ENCODE measurements around the gene AKAP17A.

The AKAP17A gene

GRCh38 chrX:1610166-1610565, 18.8 kb downstream of the AKAP17A start:
- no peak overlapping the region for H3K4me2 ChIP-seq
- TF ChIP-seq CTCF (conservative IDR thresholded peaks at IDR 0.05; ENCODE audit: low read depth, low read length): no peak
- H3K9ac ChIP-seq: no peak overlapping the region
- no peaks in the 10 kb centered on the region for H3K27me3 ChIP-seq (ENCODE audit: insufficient read depth, low read depth)
- no peaks in the 10 kb centered on the region for H3K79me2 ChIP-seq (ENCODE audit: insufficient read depth, low read depth)
- no peaks in the 10 kb centered on the region for H3K4me1 ChIP-seq (ENCODE audit: low read depth, poor library complexity, severe bottlenecking)
- no peak overlapping the region for H3K4me3 ChIP-seq (IDR thresholded peaks at IDR 0.05; ENCODE audit: insufficient read depth, low read depth, low read length)
- no peak overlapping the region for H3K27ac ChIP-seq
- H3K36me3 ChIP-seq (ENCODE audit: insufficient read depth): no peaks in the 10 kb centered on the region
- H2AFZ ChIP-seq (ENCODE audit: low read depth): no peak overlapping the region
- no peaks in the 10 kb centered on the region for H4K20me1 ChIP-seq (ENCODE audit: insufficient read depth)

DNA sequence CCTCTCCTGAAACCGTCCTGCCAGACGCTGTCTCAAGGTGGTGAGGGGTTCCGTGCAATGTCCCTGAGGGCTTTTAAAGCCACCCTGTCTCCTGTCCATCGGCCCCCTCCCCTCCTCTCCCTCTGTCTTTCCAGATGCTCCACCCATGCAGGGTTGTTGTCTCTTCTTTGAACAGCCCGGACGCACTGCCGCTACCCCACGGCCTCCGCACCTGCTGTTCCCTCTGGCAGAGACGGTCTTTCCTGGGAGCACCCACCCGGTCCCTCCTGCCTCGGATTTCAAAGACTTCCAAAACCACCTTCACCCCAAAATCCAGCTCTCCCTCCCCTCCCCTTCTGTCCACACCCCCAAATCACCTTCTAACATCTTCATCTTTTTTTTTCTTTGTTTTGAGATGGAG, 19.3 kb downstream of the AKAP17A start:
- Histone ChIP-seq H3K9ac (no peak overlapping the region), H3K27ac (no peak overlapping the region), H2AFZ (ENCODE audit: low read depth) (no peak overlapping the region), H3K4me2 (no peak overlapping the region), H3K27me3 (ENCODE audit: insufficient read depth, low read depth) (no peaks in the 10 kb centered on the region), H3K4me3 (IDR thresholded peaks at IDR 0.05; ENCODE audit: insufficient read depth, low read depth, low read length) (no peak overlapping the region), H3K79me2 (ENCODE audit: insufficient read depth, low read depth) (no peaks in the 10 kb centered on the region), H4K20me1 (ENCODE audit: insufficient read depth) (no peaks in the 10 kb centered on the region), H3K36me3 (ENCODE audit: insufficient read depth) (no peaks in the 10 kb centered on the region), H3K4me1 (ENCODE audit: low read depth, poor library complexity, severe bottlenecking) (no peaks in the 10 kb centered on the region)
- no peak for TF ChIP-seq CTCF (conservative IDR thresholded peaks at IDR 0.05; ENCODE audit: low read depth, low read length)

DNA sequence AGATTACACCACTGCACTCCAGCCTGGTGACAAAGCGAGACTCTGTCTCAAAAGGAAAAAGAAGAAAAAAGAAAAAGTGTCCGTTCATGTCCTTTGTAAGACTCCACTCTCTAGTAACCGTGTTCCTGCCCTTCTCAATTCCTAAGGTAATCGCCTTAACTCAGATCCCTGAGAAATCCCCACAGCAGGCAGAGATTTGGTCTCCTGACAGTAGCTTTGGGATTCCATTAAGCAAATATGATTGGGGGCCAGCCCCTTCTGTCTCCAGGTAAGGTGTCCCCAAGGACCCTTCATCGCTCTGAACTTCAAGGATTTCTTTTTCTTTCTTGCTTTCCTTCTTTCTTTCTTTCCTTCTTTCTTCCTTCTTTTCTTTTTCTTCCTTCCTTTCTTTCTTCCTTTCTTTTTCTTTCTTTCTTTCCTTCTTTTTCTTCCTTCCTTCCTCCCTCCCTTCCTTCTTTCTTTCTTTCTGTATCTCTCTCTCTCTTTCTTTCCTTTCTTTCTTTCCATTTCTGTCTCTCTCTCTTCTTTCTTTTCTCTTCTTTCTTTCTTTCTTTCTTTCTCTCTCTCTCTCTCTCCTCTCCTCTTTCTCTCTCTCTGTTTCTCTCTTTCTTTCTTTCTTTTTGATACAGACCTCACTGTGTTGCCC, 21.4 kb downstream of the AKAP17A start:
- Histone ChIP-seq H3K27me3 (ENCODE audit: insufficient read depth, low read depth) (no peaks in the 10 kb centered on the region), H3K4me1 (ENCODE audit: low read depth, poor library complexity, severe bottlenecking) (no peaks in the 10 kb centered on the region), H4K20me1 (ENCODE audit: insufficient read depth) (no peaks in the 10 kb centered on the region), H2AFZ (ENCODE audit: low read depth) (no peak overlapping the region), H3K27ac (no peak overlapping the region), H3K79me2 (ENCODE audit: insufficient read depth, low read depth) (no peaks in the 10 kb centered on the region), H3K4me2 (no peak overlapping the region), H3K36me3 (ENCODE audit: insufficient read depth) (no peaks in the 10 kb centered on the region), H3K4me3 (IDR thresholded peaks at IDR 0.05; ENCODE audit: insufficient read depth, low read depth, low read length) (no peak overlapping the region), H3K9ac (no peak overlapping the region)
- TF ChIP-seq CTCF (conservative IDR thresholded peaks at IDR 0.05; ENCODE audit: low read depth, low read length): no peak

DNA sequence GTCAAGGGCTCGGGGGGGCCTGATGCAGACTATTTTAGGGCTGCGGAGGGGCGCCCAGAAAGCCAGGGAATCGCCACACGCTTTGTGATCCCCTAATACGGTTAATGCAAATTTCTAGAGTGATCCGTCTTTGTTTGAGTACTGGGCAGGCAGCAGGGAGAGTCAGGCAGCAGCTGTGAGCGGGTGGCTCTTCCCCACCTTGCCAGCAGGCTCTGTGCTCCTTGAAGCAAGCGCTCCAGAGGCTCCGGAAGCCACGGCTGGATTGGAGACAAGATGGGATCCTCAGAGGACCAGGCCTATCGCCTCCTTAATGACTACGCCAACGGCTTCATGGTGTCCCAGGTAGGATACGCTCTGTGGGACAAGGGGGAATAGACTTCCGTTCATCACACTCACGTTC, 23.5 kb downstream of the AKAP17A start, which contains the start of gene ASMT:
ASMT (plus strand) TSS at position 133 of the 400 bp plus-strand sequence; CDS start at position 274, 141 bp downstream.
- Histone ChIP-seq H3K4me3 (IDR thresholded peaks at IDR 0.05; ENCODE audit: insufficient read depth, low read depth, low read length) (no peak within 1 kb of the TSS), H3K9ac (no peak within 1 kb of the TSS), H3K4me1 (ENCODE audit: low read depth, poor library complexity, severe bottlenecking) (no peaks in the 10 kb centered on the region), H3K79me2 (ENCODE audit: insufficient read depth, low read depth) (no peaks in the 10 kb centered on the region), H3K36me3 (ENCODE audit: insufficient read depth) (no peaks in the 10 kb centered on the region), H2AFZ (ENCODE audit: low read depth) (no peak within 1 kb of the TSS), H4K20me1 (ENCODE audit: insufficient read depth) (no peaks in the 10 kb centered on the region), H3K27ac (no peak within 1 kb of the TSS), H3K4me2 (no peak within 1 kb of the TSS), H3K27me3 (ENCODE audit: insufficient read depth, low read depth) (no peaks in the 10 kb centered on the region)
- TF ChIP-seq CTCF (conservative IDR thresholded peaks at IDR 0.05; ENCODE audit: low read depth, low read length): no peak
